PC-9 (cell line): Measurements from ENCODE around the gene USP9X.

Experiments used
- CTCF ChIP-seq: fragments of 200-600 bp; sonication (generic); conservative IDR thresholded peaks from 2 replicates; pipeline ENCODE4 v1.6.1; 2017; ENCODE audit warnings: mixed run types, antibody characterized with exemption, mild to moderate bottlenecking, moderate library complexity
- EZH2 ChIP-seq: fragments of 200-600 bp; sonication (generic); IDR thresholded peaks from 2 replicates; pipeline ENCODE4 v1.8.0; 2017; ENCODE audit warnings: antibody characterized with exemption, low read depth

DNA sequence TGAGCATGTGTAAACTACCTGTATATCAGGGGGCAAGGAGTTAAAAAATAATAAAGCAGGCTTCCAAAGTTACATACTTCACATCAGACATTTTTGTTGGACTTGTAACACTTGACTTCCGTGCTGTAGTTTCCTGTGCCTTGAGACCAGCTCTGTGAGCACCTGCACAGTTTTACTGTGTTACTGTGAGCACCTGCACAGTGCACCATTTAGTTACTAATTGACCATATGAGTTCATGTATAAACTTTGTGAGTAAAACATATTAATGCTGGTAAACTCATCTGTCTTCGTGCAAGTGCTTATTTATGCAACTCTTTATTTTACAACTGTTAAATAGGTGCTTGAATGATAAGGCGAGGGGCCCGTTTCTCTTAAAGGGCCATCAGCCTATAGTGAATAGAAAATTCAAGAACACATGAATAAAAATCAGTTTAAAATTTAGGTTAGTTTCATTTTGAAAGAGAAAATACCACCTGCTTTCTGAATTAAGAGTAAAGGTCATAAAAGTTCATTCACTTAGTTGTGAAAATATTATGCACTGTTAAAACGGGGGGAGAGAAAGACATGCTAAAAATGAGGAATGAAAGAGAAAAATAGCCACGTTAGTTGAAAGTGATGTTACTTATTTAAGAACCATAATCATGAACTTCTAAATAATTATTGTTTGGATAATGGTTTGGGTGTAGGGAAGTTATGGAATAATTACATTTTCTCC, 42.4 kb downstream of the USP9X start:
- TF ChIP-seq CTCF = no peak
- TF ChIP-seq EZH2 = no peak
